Small intestine (tissue), 7 donors: ENCODE measurements around the gene CXCL17. TPM values are rescaled to one million over a fixed set of nuclear protein-coding genes. Genes with fewer than 3 reads are reported as not detected.

Experiments
- DNase-seq, 2 donors: peaks; one replicate each; pipeline versions ENCODE4 v3.0.0 to v3.0.0-alpha.2; 2013
- FAIRE-seq: peaks from 2 replicates; lab custom pipeline; 2012; peaks lifted over from hg19 to GRCh38; lab: Jason Lieb, UNC
- H3K27ac ChIP-seq, 3 donors: one replicate each; pipeline ENCODE4 v1.5.1; 2013; ENCODE audit warnings: low read length in 2 of 3, mild to moderate bottlenecking in 2 of 3, control low read depth in 1 of 3, inconsistent platforms in 1 of 3, low read depth in 1 of 3, moderate library complexity in 1 of 3
- H3K27me3 ChIP-seq, 3 donors: one replicate each; pipeline ENCODE4 v1.6.1; 2013; ENCODE audit warnings: low read length in 3 of 3, inconsistent platforms in 1 of 3; ENCODE audit not compliant: control insufficient read depth in 3 of 3, insufficient read depth in 3 of 3
- H3K36me3 ChIP-seq, 3 donors: one replicate each; pipeline ENCODE4 v1.6.1; 2013; ENCODE audit warnings: low read length in 3 of 3, inconsistent platforms in 1 of 3, low read depth in 1 of 3, mild to moderate bottlenecking in 1 of 3, moderate library complexity in 1 of 3; ENCODE audit not compliant: control insufficient read depth in 3 of 3, insufficient read depth in 2 of 3
- H3K4me1 ChIP-seq, 3 donors: one replicate each; pipeline ENCODE4 v1.6.1; 2013; ENCODE audit warnings: low read length in 2 of 3, inconsistent platforms in 1 of 3, low read depth in 1 of 3, mild to moderate bottlenecking in 1 of 3, moderate library complexity in 1 of 3; ENCODE audit not compliant: control insufficient read depth in 3 of 3, insufficient read depth in 2 of 3
- H3K4me3 ChIP-seq, 3 donors: one replicate each; pipeline ENCODE4 v1.5.1; 2013; ENCODE audit warnings: low read length in 3 of 3, control low read depth in 1 of 3, inconsistent platforms in 1 of 3, low read depth in 1 of 3, mild to moderate bottlenecking in 1 of 3, moderate library complexity in 1 of 3
- H3K9me3 ChIP-seq, 2 donors: one replicate each; pipeline ENCODE4 v1.6.1; 2013; ENCODE audit warnings: low read depth in 1 of 2, low read length in 1 of 2; ENCODE audit not compliant: control insufficient read depth in 2 of 2, insufficient read depth in 1 of 2
- WGBS, 3 donors: extraction: QIAGEN DNeasy Blood & Tissue Kit; methylation state at CpG; one replicate each; pipeline ENCODE4 v1.1.7; 2013; 5-methylcytosine and 5-hydroxymethylcytosine counted together
- polyA plus RNA-seq, 4 donors: library from polyadenylated mRNA; stranded (reverse) in 3 of 4; unstranded in 1 of 4; fragments of 200-250 nt in 3 of 4; fragments of 120-200 nt in 1 of 4; gene quantifications; one replicate each; pipeline versions ENCODE4 v1.2.1 to v1.2.3, GENCODE V29; 2013
- donor health status: healthy with polysubstance abuse.
- donor health status: control.
- donor health status: control.
- donor health status: Bipolar disorder and iron deficiency.
- donor health status: healthy.

CXCL17 gene
- polyA plus RNA-seq, 4 donors, result 0.12 to 1.6 (median 0.89) TPM

DNA sequence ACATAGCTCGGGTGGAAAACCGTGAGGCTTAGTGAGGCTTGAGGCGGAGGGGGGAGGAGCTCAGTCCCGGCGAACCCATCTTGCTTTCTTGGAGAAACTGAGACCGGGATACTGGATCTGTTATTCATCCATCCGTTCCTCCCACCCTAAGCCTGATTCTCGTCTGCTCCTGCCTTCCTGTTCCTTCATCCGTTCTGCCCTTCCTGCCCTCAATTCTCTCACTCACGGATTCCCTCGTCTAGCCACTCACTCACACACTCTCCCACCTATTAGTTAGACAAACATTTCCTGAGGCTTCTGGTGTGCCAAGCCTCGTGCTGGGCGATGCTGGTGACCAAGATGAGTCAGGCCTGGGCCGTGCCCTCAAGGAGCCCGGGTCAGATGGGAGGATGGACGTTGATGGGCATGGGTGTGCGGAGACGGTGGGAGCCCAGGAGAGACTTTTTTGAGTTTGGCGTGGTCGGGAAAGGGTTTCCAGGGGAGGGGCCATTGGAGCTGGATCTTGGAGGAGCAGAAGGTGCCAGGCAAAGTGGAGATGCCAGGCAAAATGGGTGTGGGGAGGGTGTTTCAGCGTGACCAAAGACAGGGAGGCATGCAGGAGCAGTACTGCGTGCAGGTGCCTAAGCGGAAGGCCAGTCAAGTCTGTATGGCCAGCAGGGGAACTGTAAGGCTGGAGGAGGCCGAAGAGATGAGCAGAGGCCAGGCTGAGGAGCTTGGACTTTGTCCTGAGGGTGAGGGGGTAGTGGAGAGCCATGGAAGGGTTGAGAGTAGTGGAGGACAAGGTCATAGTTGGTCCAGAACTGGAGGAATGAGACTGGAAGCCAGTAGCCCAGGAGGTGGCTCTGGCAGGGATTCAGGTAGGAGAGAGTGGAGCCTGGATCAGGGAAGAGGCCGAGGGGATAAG lies 45.2 kb downstream of the CXCL17 start:
- peak overlapping the region; percentile 15 to 80 (median 27) for H3K27ac ChIP-seq
- H3K4me3 ChIP-seq, result peak overlapping the region; percentile 5 to 57 (median 48)
- DNase-seq, result no peak
- WGBS, 3 donors, result 23 to 24% (median 23%) methylated on average over 25 of the region's 25 CpGs
- peaks cover 0 to 9% (median 0%) of the 10 kb centered on the region in 3 donors for H3K27me3 ChIP-seq
- peaks cover 0 to 7% (median 0%) of the 10 kb centered on the region in 3 donors for H3K36me3 ChIP-seq
- H3K9me3 ChIP-seq, result no peaks in the 10 kb centered on the region
- peaks cover 5 to 16% (median 6%) of the 10 kb centered on the region in 3 donors for H3K4me1 ChIP-seq
- no peak for FAIRE-seq

DNA sequence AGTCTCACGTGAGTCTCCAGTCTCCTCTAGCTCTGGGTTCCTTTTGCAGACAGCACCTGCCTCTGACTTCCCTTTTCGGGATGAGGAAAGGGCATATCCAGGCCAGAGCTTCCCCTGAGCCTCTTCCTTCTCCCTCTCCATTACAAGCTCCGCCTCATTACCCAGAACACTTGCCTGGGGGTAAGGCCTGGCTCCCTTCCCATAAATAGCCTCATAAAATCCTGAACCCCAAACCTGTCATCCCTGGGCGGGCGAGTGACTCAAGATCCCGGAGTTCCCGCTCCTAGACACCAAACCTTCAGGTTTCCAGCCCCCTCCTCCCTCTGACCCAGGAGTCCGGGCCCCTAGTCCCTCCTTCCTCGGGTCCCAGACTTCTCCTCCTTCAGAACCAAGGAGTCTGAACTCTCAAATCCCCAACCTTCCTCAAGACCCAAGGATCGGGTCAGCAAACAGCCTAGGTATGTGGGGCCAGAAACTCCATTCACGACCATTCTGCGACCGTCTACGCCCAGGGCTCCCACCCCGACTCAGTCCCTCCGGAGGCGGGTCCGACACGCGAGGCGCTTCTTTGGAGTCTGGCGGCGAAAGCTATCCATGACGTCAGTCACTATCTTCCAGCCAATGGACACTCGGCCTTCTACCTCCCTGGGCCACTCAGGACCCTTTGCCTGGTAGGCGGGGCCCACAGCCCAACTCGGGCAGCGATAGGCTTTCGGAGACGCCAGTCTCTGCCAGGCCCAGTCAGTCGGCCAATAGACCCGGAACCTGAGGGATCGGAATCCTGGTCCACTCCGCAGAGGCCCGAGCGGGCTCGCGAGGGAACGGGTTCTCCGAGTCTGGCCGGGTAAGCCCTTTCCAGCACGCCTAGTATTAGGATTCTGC lies 46.1 kb downstream of the CXCL17 start:
- Histone ChIP-seq H3K4me1 (peaks cover 5 to 16% (median 6%) of the 10 kb centered on the region in 3 donors), H3K27me3 (peaks cover 0 to 11% (median 0%) of the 10 kb centered on the region in 3 donors), H3K27ac (peak overlapping the region; percentile 44 to 80 (median 71)), H3K4me3 (peak overlapping the region; percentile 5 to 57 (median 48)), H3K36me3 (peaks cover 0 to 5% (median 0%) of the 10 kb centered on the region in 3 donors), H3K9me3 (no peaks in the 10 kb centered on the region)
- DNase-seq, result peak; percentile 98 to 99
- FAIRE-seq, result peak; percentile 30
- 1 to 3% (median 2%) methylated on average over 42 of the region's 42 CpGs for WGBS, 3 donors

DNA sequence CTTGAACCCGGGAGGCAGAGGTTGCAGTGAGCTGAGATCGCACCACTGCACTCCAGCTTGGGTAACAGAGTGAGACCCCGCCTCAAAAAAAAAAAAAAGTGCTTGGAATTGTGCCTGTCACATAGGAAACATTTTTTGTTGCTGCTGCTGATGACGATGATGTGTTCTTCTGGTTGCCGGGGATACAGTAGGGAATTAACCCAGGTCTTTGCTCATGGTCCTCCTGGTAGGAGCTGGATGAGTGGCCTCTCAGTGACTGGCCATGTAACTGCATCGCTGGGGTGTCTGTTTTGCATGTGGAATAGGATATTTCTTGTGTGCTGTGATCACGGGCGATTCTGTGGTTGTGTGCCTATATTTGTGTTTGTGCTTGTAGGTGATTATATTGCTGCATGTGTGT lies 48.0 kb downstream of the CXCL17 start:
- WGBS, 3 donors, result 83 to 85% (median 83%) methylated on average over 8 of the region's 8 CpGs
- Histone ChIP-seq H3K27ac (no peak overlapping the region), H3K9me3 (no peaks in the 10 kb centered on the region), H3K36me3 (peaks cover 0 to under 1% (median 0%) of the 10 kb centered on the region in 3 donors), H3K27me3 (peaks cover 0 to 26% (median 0%) of the 10 kb centered on the region in 3 donors), H3K4me3 (no peak overlapping the region), H3K4me1 (peaks cover 5 to 16% (median 6%) of the 10 kb centered on the region in 3 donors)
- DNase-seq, result no peak
- FAIRE-seq, result no peak

DNA sequence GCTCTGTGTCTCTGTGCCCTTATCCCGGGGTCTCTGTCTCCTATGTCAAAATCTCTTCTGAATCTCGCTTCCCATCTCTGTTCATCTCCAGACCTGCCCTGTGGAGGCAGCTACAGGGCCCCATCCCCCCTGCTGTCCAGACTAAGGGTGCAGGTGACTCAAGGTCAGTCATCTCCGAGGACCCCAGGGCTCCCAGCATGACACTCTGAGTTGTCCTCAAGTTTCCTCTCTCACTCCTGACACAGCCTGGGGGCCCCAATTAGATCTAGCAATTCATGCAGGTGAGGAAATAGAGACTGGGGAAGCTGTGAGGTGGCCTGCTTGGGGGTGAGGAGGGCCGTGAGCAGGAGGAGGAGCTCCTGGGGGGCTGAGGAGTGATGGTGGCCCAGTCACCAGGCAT lies 50.6 kb downstream of the CXCL17 start:
- WGBS, 3 donors, result 59 to 79% (median 71%) methylated on average over 4 of the region's 4 CpGs
- Histone ChIP-seq H3K36me3 (no peaks in the 10 kb centered on the region), H3K4me1 (peaks cover 0 to 7% (median 0%) of the 10 kb centered on the region in 3 donors), H3K4me3 (no peak overlapping the region), H3K9me3 (no peaks in the 10 kb centered on the region), H3K27ac (no peak overlapping the region), H3K27me3 (peaks cover 0 to 34% (median 0%) of the 10 kb centered on the region in 3 donors)
- DNase-seq, result no peak
- no peak for FAIRE-seq

DNA sequence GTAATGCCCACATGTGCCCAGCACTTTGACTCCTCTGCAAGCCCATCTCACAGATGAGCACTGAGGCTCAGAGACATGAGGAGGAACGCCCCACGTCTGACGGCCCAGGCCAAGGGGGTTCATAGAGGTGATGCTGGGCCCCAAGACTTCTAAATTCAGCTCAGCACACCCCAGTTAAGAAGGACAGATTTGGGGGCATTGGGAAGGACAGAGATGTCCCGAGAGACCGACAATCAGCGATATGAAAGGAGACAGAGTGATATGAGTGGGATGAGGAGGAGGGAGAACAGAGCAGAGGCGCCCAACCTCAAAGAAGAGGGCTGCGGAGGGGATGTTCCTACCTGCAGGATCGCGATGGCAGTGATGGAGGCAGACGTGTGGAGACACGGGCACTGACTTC lies 52.8 kb downstream of the CXCL17 start, which contains the start of gene CNFN:
TSS of gene CNFN (minus strand) at position 399 of the 400 bp plus-strand sequence. CDS start 1,260 bp downstream, outside the sequence.
- Histone ChIP-seq H3K4me1 (peaks cover 0 to 6% (median 0%) of the 10 kb centered on the region in 3 donors), H3K27ac (no peak within 1 kb of the TSS), H3K9me3 (no peaks in the 10 kb centered on the region), H3K27me3 (peaks cover 0 to 34% (median 0%) of the 10 kb centered on the region in 3 donors), H3K36me3 (no peaks in the 10 kb centered on the region), H3K4me3 (no peak within 1 kb of the TSS)
- FAIRE-seq (no peak), DNase-seq (no peak)
- WGBS, 3 donors, result 49 to 54% (median 54%) methylated on average over 12 of the region's 12 CpGs

DNA sequence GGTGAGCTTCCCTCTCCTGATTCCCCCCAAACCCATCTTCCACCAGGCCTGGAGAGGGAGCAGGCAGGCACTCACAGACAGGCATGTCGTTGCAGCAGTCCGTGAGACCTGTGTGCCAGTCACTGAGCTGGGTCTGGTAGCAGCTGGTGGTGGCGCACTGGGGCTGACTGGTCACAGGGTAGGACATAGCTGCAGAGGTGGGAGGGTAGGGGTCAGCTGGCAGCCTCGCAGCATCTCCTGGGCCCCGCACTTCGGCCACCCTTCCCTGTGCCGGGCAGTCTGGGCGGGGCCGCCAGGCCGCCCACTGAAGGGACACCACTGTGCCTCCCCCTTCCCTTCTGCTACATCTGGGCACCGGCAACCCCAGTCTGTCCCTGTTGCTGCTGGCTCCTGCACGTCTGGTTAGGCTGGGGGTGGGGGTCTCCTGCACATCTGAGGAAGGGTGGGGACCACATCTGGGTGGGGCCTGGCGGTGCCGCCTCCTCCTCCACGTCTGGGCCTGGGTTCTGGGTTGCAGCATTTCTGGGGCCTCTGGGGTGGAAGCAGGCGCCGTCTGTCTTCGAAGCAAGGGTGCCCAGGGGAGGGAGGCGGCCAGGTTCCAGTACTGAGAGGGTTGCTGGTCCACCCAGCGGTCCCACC lies 53.8 kb downstream of the CXCL17 start:
- DNase-seq (no peak), FAIRE-seq (no peak)
- H3K36me3 ChIP-seq, result no peaks in the 10 kb centered on the region
- no peak overlapping the region for H3K4me3 ChIP-seq
- peaks cover 0 to 34% (median 0%) of the 10 kb centered on the region in 3 donors for H3K27me3 ChIP-seq
- 67 to 77% (median 73%) methylated on average over 19 to 20 of the region's 20 CpGs for WGBS, 3 donors
- no peak overlapping the region for H3K27ac ChIP-seq
- H3K9me3 ChIP-seq, result no peaks in the 10 kb centered on the region
- peaks cover 0 to 6% (median 0%) of the 10 kb centered on the region in 3 donors for H3K4me1 ChIP-seq

DNA sequence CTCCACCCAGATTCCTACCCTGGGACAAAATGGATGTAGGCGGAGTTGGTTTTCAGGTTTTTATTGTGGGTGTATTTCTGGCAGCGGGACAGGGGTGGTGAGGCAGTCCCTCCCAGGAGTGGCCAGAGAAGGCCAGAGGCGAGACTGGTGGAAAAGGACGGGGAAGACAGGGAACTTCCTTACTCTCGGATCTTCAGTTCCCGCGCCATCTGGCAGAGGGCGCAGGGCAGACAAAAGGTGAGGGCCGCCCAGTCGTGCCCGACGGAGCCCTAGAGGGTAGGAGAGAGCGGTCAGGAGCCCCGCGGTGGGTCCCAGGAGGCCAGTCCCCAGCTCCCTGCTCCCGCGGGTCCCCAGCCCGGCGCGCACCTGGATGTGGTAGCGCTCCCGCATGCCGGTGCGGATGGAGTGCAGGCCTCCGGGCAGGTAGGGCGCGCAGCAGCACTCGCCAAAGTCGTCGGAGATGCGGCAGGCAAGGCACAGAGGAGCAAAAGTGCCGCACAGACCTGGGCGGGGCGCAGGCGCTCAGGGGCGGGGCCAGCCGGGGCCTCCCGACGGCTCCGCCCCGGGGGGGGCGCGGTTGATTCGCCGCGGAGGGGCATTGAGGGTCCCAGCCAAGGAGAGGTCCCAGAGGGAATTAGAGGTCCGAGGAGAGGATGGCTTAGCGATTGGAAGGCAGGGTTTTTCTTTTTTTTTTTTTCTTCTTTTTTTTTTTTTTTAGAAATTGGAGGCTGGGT lies 55.6 kb downstream of the CXCL17 start:
- H3K36me3 ChIP-seq, result no peaks in the 10 kb centered on the region
- H3K4me1 ChIP-seq, result peaks cover 0 to 6% (median 0%) of the 10 kb centered on the region in 3 donors
- WGBS, 3 donors, result 2% methylated on average over 45 to 48 of the region's 48 CpGs
- peak overlapping the region; percentile 30 to 50 (median 42) for H3K27ac ChIP-seq
- peaks cover 0 to 30% (median 0%) of the 10 kb centered on the region in 3 donors for H3K27me3 ChIP-seq
- H3K9me3 ChIP-seq, result no peaks in the 10 kb centered on the region
- peak overlapping the region in 2 of 3 donors; percentile 39 to 42 for H3K4me3 ChIP-seq
- FAIRE-seq (no peak), DNase-seq (peak; percentile 77 to 89)
